HG03575 (cell line): ENCODE data around the gene KRTAP10-6.
"Not testable (repeated sequence)": the region's sequence is repeated elsewhere in the genome, so short reads cannot be mapped to it uniquely, and the experiment has no call there.

Source experiments
- ATAC-seq: cut with Tn5 transposase; IDR thresholded peaks from one replicate; pipeline ENCODE4 v1.9.1; 2021; ENCODE audit not compliant: unreplicated experiment, insufficient number of reproducible peaks, low FRiP score; ENCODE audit errors: extremely low read depth

KRTAP10-6 gene

GRCh38 chr21:44583089-44583799, 9.1 kb downstream of the KRTAP10-6 start:
- ATAC-seq, result no peak

GRCh38 chr21:44582055-44582454, 10.2 kb downstream of the KRTAP10-6 start:
- no peak for ATAC-seq

GRCh38 chr21:44581158-44581557, 11.1 kb downstream of the KRTAP10-6 start:
- no peak for ATAC-seq

GRCh38 chr21:44580231-44580821, 12.0 kb downstream of the KRTAP10-6 start, which contains the start of gene KRTAP10-5:
Gene KRTAP10-5 (minus strand): TSS chr21:44580604. CDS start chr21:44580578, 26 bp downstream.
- not testable (repeated sequence) for ATAC-seq

DNA sequence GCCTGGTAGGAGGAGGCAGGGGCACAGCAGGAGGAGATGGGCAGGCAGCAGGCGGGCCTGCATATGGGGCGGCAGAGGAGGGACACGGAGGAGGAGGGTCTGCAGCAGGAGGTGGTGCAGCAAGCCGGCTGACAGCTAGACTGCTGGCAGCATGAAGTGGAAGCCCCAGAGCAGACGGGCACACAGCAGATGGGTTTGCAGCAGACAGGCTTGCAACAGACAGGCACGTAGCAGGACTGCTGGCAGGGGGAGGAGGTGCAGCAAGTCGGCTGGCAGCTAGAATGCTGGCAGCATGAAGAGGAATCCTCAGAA, 12.5 kb downstream of the KRTAP10-6 start:
- no peak for ATAC-seq

- ATAC-seq, result no peak
These were observed 13.1 kb downstream of the KRTAP10-6 start for GRCh38 chr21:44579056-44579832.

DNA sequence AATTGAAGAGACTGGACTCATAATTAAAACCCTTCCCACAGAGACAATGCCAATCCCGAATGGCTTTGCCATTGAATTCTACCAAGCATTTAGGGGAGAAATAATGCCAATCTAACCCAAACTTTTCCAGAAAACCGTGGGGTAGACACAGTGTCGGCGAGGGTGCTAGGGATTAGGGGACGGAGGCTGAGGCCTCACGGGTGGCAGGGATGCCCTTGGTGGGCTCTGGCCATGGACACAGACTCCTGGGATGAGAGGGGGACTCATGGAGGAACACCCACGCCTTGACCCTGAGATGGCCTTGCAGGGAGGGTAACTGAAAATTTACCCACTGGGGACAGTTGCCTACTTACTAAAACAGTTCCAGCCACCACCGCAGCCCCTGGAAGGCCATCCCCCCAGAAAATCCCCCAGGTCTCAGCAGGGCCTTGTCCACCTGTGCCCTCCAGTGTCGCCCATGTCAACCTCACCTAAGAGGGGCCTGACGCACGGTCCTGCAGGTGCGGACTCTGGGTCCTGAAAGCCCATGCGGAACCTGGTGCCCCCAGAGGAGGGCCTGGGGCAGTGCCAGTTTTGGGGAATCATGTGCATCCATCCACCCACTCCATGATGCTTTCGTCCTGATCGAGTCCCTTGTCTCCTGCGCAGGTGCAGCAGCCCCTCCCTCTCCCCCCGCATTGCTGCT, 13.8 kb downstream of the KRTAP10-6 start:
- no peak for ATAC-seq

DNA sequence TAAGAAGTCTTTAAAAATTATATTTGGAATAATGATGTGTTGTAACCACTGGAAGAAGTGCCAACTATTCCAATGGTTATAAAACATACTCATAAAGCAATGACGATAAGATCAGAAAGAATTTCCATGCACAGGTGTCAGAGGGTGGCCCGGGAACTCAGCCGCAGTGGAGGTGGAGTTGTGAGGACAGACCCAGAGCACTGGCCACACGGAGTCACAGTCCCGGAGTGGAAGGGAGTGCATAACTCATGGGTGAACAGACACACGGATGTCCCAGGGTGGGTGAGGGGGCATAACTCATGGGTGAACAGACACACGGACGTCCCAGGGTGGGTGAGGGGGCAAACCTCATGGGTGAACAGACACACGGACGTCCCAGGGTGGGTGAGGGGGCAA, 16.3 kb downstream of the KRTAP10-6 start:
- no peak for ATAC-seq

GRCh38 chr21:44575307-44576024, 16.8 kb downstream of the KRTAP10-6 start:
- no peak for ATAC-seq

DNA sequence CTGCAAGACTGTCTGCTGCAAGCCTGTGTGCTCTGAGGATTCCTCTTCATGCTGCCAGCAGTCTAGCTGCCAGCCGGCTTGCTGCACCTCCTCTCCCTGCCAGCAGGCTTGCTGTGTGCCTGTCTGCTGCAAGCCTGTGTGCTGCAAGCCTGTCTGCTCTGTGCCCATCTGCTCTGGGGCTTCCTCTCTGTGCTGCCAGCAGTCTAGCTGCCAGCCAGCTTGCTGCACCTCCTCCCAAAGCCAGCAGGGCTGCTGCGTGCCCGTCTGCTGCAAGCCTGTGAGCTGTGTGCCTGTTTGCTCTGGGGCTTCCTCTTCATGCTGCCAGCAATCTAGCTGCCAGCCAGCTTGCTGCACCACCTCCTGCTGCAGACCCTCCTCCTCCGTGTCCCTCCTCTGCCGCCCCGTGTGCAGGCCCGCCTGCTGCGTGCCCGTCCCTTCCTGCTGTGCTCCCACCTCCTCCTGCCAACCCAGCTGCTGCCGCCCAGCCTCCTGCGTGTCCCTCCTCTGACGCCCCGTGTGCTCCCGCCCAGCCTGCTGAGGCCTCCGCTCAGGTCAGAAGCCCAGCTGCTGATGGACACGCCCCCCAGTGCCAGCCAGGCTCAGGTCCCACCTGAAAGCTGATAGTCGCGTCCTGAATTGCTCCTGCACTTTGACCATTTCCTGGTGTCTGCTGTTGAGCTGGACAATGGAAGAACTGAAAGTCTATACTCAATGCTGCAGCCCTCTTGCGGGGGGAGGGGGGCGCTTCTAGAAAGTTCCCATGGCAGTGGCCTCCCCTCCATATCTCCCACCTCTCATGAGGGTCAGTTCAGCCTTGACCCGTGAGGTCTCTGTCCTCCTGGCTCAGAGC, 17.6 kb downstream of the KRTAP10-6 start:
- no peak for ATAC-seq

DNA sequence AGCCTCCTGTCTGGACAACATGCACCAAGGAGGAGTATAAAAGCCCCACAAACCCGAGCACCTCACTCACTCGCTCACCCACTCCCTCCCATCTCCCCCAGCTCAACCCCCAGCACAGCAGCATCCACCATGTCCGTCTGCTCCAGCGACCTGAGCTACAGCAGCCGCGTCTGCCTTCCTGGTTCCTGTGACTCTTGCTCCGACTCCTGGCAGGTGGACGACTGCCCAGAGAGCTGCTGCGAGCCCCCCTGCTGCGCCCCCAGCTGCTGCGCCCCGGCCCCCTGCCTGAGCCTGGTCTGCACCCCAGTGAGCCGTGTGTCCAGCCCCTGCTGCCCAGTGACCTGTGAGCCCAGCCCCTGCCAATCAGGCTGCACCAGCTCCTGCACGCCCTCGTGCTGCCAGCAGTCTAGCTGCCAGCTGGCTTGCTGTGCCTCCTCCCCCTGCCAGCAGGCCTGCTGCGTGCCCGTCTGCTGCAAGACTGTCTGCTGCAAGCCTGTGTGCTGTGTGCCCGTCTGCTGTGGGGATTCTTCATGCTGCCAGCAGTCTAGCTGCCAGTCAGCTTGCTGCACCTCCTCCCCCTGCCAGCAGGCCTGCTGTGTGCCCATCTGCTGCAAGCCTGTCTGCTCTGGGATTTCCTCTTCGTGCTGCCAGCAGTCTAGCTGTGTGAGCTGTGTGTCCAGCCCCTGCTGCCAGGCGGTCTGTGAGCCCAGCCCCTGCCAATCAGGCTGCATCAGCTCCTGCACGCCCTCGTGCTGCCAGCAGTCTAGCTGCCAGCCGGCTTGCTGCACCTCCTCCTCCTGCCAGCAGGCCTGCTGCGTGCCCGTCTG, 18.5 kb downstream of the KRTAP10-6 start, which contains the start of gene KRTAP10-4:
Gene KRTAP10-4 (plus strand): TSS at position 100 of the 827 bp plus-strand sequence. CDS start 30 bp downstream, at position 130.
- not testable (repeated sequence) for ATAC-seq

DNA sequence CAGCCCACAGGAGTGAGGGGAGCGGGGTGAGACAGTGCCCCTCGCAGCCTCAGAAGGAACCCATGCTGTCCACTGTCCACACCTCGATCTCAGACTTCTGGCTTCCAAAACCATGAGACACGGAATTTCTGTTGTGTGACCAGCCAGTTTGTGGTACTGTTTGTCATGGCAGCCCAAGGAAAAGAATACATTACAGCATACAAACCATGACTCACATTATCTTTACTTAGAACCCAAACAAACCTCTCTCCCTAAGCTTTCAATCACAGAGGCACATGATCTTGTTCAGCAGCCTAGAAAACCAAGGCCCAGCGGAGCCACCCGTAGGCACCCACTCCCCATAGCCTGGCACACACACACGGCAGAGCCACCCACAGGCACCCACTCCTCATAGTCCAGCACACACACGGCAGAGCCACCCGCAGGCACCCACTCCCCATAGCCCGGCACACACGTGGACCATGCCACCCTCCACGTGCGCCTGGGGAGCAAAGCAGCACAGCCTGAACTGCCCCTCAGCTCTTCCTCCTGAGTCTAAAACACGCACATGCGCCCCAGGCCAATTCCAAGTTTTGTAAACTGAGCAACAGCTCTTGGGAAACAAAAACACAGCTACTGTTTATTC, 19.2 kb downstream of the KRTAP10-6 start:
- no peak for ATAC-seq

GRCh38 chr21:44571844-44572782, 20.2 kb downstream of the KRTAP10-6 start:
- no peak for ATAC-seq

- no peak for ATAC-seq
These were observed 21.0 kb downstream of the KRTAP10-6 start for GRCh38 chr21:44571296-44571695.

DNA sequence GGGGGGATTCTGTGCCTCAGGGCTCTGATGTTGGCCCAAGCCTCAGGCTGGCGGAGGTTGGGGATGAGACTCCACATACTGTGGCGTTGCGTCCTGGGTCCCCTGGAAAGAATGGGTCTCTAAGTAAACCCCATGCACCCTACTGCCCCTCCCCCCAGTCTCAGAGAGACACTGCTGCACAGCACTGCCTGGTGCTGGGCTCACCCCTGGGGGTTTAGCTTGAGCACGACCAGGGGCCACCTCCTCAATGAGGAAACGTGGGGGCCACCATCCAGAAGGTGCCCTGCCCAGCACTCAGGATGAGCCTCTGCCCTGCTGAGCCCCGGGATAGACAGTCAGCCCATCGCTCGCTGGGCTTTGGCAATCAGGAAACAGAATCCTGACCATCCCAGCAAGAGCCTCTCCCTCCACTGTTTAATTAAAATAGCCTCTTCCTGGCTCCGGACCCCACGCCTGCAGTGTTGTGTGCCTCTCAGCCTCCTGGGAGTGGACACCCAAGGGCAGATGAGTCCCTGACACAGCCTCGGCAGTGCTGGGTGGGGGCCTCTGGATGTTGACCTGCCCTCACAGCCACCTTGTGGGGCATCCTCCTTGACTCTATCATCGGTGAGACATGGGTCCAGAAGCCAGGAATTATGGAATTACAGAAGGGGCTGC, 22.3 kb downstream of the KRTAP10-6 start:
- ATAC-seq, result no peak
